B cell (primary cell): ENCODE data around the gene PCDHGB2. TPM values are rescaled to one million over a fixed set of nuclear protein-coding genes. Genes with fewer than 3 reads are reported as not detected.

Experiments
- ATAC-seq: fragments of 200-7000 bp; cut with Tn5 transposase; one replicate; pipeline ENCODE4 v1.10.0; 2021; ENCODE audit warnings: low read depth, mild to moderate bottlenecking, moderate number of reproducible peaks, moderate library complexity
- CTCF ChIA-PET: fragments of 350-600 bp; sonication (Branson Sonifier 250); formaldehyde crosslinking; loops from one replicate; lab custom pipeline; 2021; ENCODE audit warnings: antibody characterized with exemption, inconsistent platforms; lab: Charles Lee
- POLR2A ChIA-PET: fragments of 350-600 bp; sonication (Branson Sonifier 250); formaldehyde crosslinking; loops from one replicate; lab custom pipeline; 2021; ENCODE audit warnings: antibody characterized with exemption; lab: Charles Lee
- DNase-seq: peaks from one replicate; pipeline ENCODE4 v3.0.0; 2013
- H2AFZ ChIP-seq: 2 replicates; pipeline ENCODE4 v1.6.1; 2012; ENCODE audit warnings: mild to moderate bottlenecking, low read depth, low read length; ENCODE audit not compliant: insufficient read depth, poor library complexity, severe bottlenecking
- H3K27ac ChIP-seq, 2 donors: 1 replicate in 1 of 2; 2 replicates in 1 of 2; pipeline ENCODE4 v1.5.1; 2012 to 2013; ENCODE audit warnings: low read length in 2 of 2, mild to moderate bottlenecking in 2 of 2, moderate library complexity in 1 of 2
- H3K27me3 ChIP-seq, 4 experiments: fragments of 200-600 bp in 1 of 4; sonication (generic) in 1 of 4; replicated peaks in 1 of 4; 1 replicate in 2 of 4; 2 replicates in 2 of 4; pipeline versions ENCODE4 v1.6.1 to v1.7.0; 2013 to 2016; ENCODE audit warnings: low read length in 3 of 4, mild to moderate bottlenecking in 2 of 4, mixed read lengths in 1 of 4, moderate library complexity in 1 of 4; ENCODE audit not compliant: insufficient read depth in 4 of 4, control insufficient read depth in 3 of 4; ENCODE audit errors: control extremely low read depth in 1 of 4
- H3K36me3 ChIP-seq, 2 experiments: replicated peaks in 1 of 2; 1 replicate in 1 of 2; 2 replicates in 1 of 2; pipeline versions ENCODE4 v1.6.1 to v1.7.1; 2013; ENCODE audit warnings: low read length in 1 of 2; ENCODE audit not compliant: insufficient read depth in 2 of 2, control insufficient read depth in 1 of 2; ENCODE audit errors: control extremely low read depth in 1 of 2, extremely low read depth in 1 of 2
- H3K4me1 ChIP-seq, 2 donors: fragments of 200-600 bp in 1 of 2; sonication (generic) in 1 of 2; 1 replicate in 1 of 2; 2 replicates in 1 of 2; pipeline versions ENCODE4 v1.5.1 to v1.6.1; 2013 to 2017; ENCODE audit warnings: low read length in 2 of 2; ENCODE audit not compliant: control insufficient read depth in 2 of 2, insufficient read depth in 2 of 2
- H3K4me2 ChIP-seq: replicated peaks from 2 replicates; pipeline ENCODE3; 2012; ENCODE audit warnings: mild to moderate bottlenecking, low read depth, low read length; ENCODE audit not compliant: poor library complexity, severe bottlenecking
- H3K4me3 ChIP-seq, 5 experiments: fragments of 200-600 bp in 1 of 5; sonication (generic) in 1 of 5; 1 replicate in 3 of 5; 2 replicates in 2 of 5; pipeline versions ENCODE4 v1.5.1 to v1.7.0; 2011 to 2016; ENCODE audit warnings: low read length in 4 of 5, mild to moderate bottlenecking in 4 of 5, low read depth in 2 of 5, control low read depth in 1 of 5, moderate library complexity in 1 of 5; ENCODE audit not compliant: insufficient read depth in 1 of 5; ENCODE audit errors: control extremely low read depth in 1 of 5, extremely low read depth in 1 of 5
- H3K79me2 ChIP-seq: fragments of 200-600 bp; sonication (generic); one replicate; pipeline ENCODE4 v1.6.0; 2016; ENCODE audit warnings: low read length; ENCODE audit not compliant: control insufficient read depth, insufficient read depth
- H3K9ac ChIP-seq: fragments of 200-600 bp; sonication (generic); 2 replicates; pipeline ENCODE4 v1.6.1; 2017; ENCODE audit warnings: mild to moderate bottlenecking, low read length, moderate library complexity
- H3K9me3 ChIP-seq, 3 donors: one replicate each; pipeline versions ENCODE4 v1.6.1 to v1.7.1; 2013; ENCODE audit warnings: low read length in 2 of 3; ENCODE audit not compliant: control insufficient read depth in 2 of 3, insufficient read depth in 1 of 3; ENCODE audit errors: control extremely low read depth in 1 of 3
- H4K20me1 ChIP-seq: 2 replicates; pipeline ENCODE4 v1.6.0; 2012; ENCODE audit warnings: mild to moderate bottlenecking, low read length; ENCODE audit not compliant: insufficient read depth, control insufficient read depth, poor library complexity, severe bottlenecking
- H3K27ac Mint-ChIP-seq: one replicate; pipeline ENCODE4 v1.8.0; 2021; ENCODE audit warnings: mixed read lengths
- H3K27me3 Mint-ChIP-seq: one replicate; pipeline ENCODE4 v1.8.0; 2021; ENCODE audit warnings: mixed read lengths
- H3K4me1 Mint-ChIP-seq: one replicate; pipeline ENCODE4 v1.8.0; 2021; ENCODE audit warnings: mixed read lengths
- H3K4me3 Mint-ChIP-seq: one replicate; pipeline ENCODE4 v1.8.0; 2021; ENCODE audit warnings: mixed read lengths
- H3K9me3 Mint-ChIP-seq: one replicate; pipeline ENCODE4 v1.8.0; 2022; ENCODE audit warnings: mixed read lengths; ENCODE audit not compliant: insufficient read depth
- CTCF ChIP-seq: fragments of 200-600 bp; IDR thresholded peaks from one replicate; pipeline ENCODE4 v1.8.0; 2022; ENCODE audit warnings: antibody characterized with exemption, mild to moderate bottlenecking
- EZH2 ChIP-seq: IDR thresholded peaks from 2 replicates; pipeline ENCODE4 v1.6.1; 2012; ENCODE audit warnings: borderline replicate concordance, low read depth, mild to moderate bottlenecking, moderate library complexity, low read length; ENCODE audit not compliant: insufficient read depth, poor library complexity, severe bottlenecking
- WGBS: methylation state at CpG from one replicate; pipeline ENCODE4 v1.1.5; 2013; ENCODE audit warnings: missing lambda C conversion rate; ENCODE audit not compliant: insufficient coverage; 5-methylcytosine and 5-hydroxymethylcytosine counted together
- intact Hi-C: fragments of 100-400 bp; cut with micrococcal nuclease; formaldehyde crosslinking; loops from one replicate; pipeline ENCODE4 v1.10.0; 2022
- polyA plus RNA-seq: library from polyadenylated mRNA; depleted of rRNA; stranded (reverse); fragments of >200 nt; gene quantifications from 2 replicates; pipeline ENCODE4 v1.2.3, GENCODE V29; 2012
- total RNA-seq, 2 donors: library from RNA; stranded (reverse); fragments of 120-200 nt in 1 of 2; gene quantifications; 1 replicate in 1 of 2; 2 replicates in 1 of 2; pipeline versions ENCODE4 v1.2.3 to v1.2.4, GENCODE V29; 2013 to 2022

Gene PCDHGB2
- total and polyA plus RNA-seq, 2 donors (not counting 1 experiment from before 2014, with no cell fraction given) = 0.66 to 3.9 TPM

- Histone ChIP-seq H3K36me3 (no peaks in the 10 kb centered on the region), H4K20me1 (no peaks in the 10 kb centered on the region), H3K9ac (no peak overlapping the region), H3K9me3 (peaks cover 8 to 57% (median 51%) of the 10 kb centered on the region in 3 donors), H3K4me1 (peaks cover 0 to 4% of the 10 kb centered on the region in 2 donors), H3K4me3 (peak overlapping the region in 1 of 5 experiments; percentile 45), H3K4me2 (peak overlapping the region; percentile 46), H3K79me2 (no peaks in the 10 kb centered on the region), H3K27me3 (peaks cover 0 to 71% (median 45%) of the 10 kb centered on the region in 4 experiments), H3K27ac (no peak overlapping the region), H2AFZ (no peak overlapping the region)
- peaks cover 7% of the 10 kb centered on the region for H3K9me3 Mint-ChIP-seq
- intact Hi-C loops = no loop called here
- H3K27ac Mint-ChIP-seq = no peak overlapping the region
- no peak for TF ChIP-seq CTCF
- no peak for TF ChIP-seq EZH2
- ATAC-seq (no peak), DNase-seq (no peak)
- H3K4me3 Mint-ChIP-seq = peak overlapping the region; percentile 26
- ChIA-PET POLR2A (no interaction called here), CTCF (no interaction called here)
- WGBS = 64% methylated on average over 13 of the region's 15 CpGs
- peaks cover 9% of the 10 kb centered on the region for H3K4me1 Mint-ChIP-seq
- H3K27me3 Mint-ChIP-seq = peaks cover 70% of the 10 kb centered on the region
Measured at GRCh38 chr5:141360685-141361084, 891 bp downstream of the PCDHGB2 start.

DNA sequence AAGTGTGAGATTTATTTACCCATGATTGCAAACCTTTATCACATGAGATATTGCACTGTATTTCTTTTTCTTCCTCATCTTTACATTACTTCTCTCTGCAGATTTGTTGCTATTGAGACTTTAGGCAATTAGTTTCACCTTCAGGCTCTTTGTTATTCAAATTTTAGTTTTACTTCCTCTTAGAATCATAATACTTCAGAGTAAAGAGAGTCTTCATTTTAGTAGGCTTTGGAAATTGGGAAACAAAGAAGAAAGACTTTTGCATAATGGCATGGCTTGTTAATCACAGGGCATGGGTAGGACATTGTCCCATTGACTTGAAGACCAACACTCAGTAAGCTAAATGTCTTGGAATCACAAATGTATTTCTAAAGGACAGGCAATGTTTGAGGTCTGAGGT is 2.9 kb downstream of the PCDHGB2 start:
- H2AFZ ChIP-seq = no peak overlapping the region
- peaks cover 0 to 4% of the 10 kb centered on the region in 2 donors for H3K4me1 ChIP-seq
- H3K9ac ChIP-seq = no peak overlapping the region
- H3K36me3 ChIP-seq = no peaks in the 10 kb centered on the region
- no peaks in the 10 kb centered on the region for H3K79me2 ChIP-seq
- no peak overlapping the region for H3K27ac Mint-ChIP-seq
- H3K4me3 ChIP-seq = no peak overlapping the region
- ChIA-PET CTCF (no interaction called here), POLR2A (no interaction called here)
- DNase-seq = no peak
- no peak overlapping the region for H3K27ac ChIP-seq
- peaks cover 9% of the 10 kb centered on the region for H3K4me1 Mint-ChIP-seq
- no peak for ATAC-seq
- peaks cover 62% of the 10 kb centered on the region for H3K27me3 Mint-ChIP-seq
- H3K4me3 Mint-ChIP-seq = peak overlapping the region; percentile 5
- no peak overlapping the region for H3K4me2 ChIP-seq
- TF ChIP-seq CTCF (no peak), EZH2 (no peak)
- no peaks in the 10 kb centered on the region for H4K20me1 ChIP-seq
- H3K27me3 ChIP-seq = peaks cover 0 to 70% (median 42%) of the 10 kb centered on the region in 4 experiments
- H3K9me3 ChIP-seq = peaks cover 10 to 57% (median 53%) of the 10 kb centered on the region in 3 donors
- intact Hi-C loops = no loop called here
- H3K9me3 Mint-ChIP-seq = peaks cover 7% of the 10 kb centered on the region
